GM19324 (cell line): ENCODE results near the gene CEMP1.

Experiments
- ATAC-seq: cut with Tn5 transposase; IDR thresholded peaks from one replicate; pipeline ENCODE4 v1.9.1; 2021; ENCODE audit warnings: mild to moderate bottlenecking, moderate library complexity; ENCODE audit not compliant: unreplicated experiment, low FRiP score

Gene CEMP1

GRCh38 chr16:2487903-2488531 lies 43.2 kb downstream of the CEMP1 start:
- ATAC-seq = no peak

GRCh38 chr16:2487517-2487842 lies 43.7 kb downstream of the CEMP1 start:
- no peak for ATAC-seq

GRCh38 chr16:2486645-2487516 lies 44.3 kb downstream of the CEMP1 start:
- ATAC-seq = no peak

- no peak for ATAC-seq
Observed at GRCh38 chr16:2485811-2486507, 45.2 kb downstream of the CEMP1 start.

- no peak for ATAC-seq
Observed at GRCh38 chr16:2484898-2485508, 46.2 kb downstream of the CEMP1 start.

- no peak for ATAC-seq
Observed at GRCh38 chr16:2483939-2484897, 47.0 kb downstream of the CEMP1 start.

- no peak for ATAC-seq
Observed at GRCh38 chr16:2482708-2483534, 48.3 kb downstream of the CEMP1 start.

- no peak for ATAC-seq
Observed at GRCh38 chr16:2482249-2482648, 49.0 kb downstream of the CEMP1 start.

GRCh38 chr16:2481676-2482075 lies 49.5 kb downstream of the CEMP1 start:
- no peak for ATAC-seq

- ATAC-seq = no peak
Observed at GRCh38 chr16:2480948-2481347, 50.3 kb downstream of the CEMP1 start.
